ENCODE data around the gene SLC25A47.

The SLC25A47 gene

GRCh38 chr14:100323121-100323941 lies at the start of gene SLC25A47:
Gene SLC25A47, plus strand, starts transcription at chr14:100323339. Its CDS starts 76 bp downstream, at chr14:100323415.
- Histone ChIP-seq H3K4me3 (ENCODE audit: low read depth, low read length) (no peak within 1 kb of the TSS), H3K27ac (no peak within 1 kb of the TSS; the same call in 1 of the 2 replicates), H3K9me3 (ENCODE audit: severe bottlenecking) (no peaks in the 10 kb centered on the region), H3K27me3 (ENCODE audit: insufficient read depth, low read depth, severe bottlenecking) (no peaks in the 10 kb centered on the region), H3K36me3 (no peaks in the 10 kb centered on the region)
- DNase-seq, result no peak
- TF ChIP-seq CTCF (IDR thresholded peaks at IDR 0.05; ENCODE audit: low read depth, low read length), result no peak

GRCh38 chr14:100274250-100274649 lies 48.9 kb upstream of the SLC25A47 start:
- H3K36me3 ChIP-seq, result peaks cover 58% of the 10 kb centered on the region
- no peak for TF ChIP-seq CTCF (IDR thresholded peaks at IDR 0.05; ENCODE audit: low read depth, low read length)
- H3K4me3 ChIP-seq (ENCODE audit: low read depth, low read length), result no peak overlapping the region
- no peak for DNase-seq
- H3K9me3 ChIP-seq (ENCODE audit: severe bottlenecking), result no peaks in the 10 kb centered on the region
- no peaks in the 10 kb centered on the region for H3K27me3 ChIP-seq (ENCODE audit: insufficient read depth, low read depth, severe bottlenecking)
- H3K27ac ChIP-seq, result no peak overlapping the region

GRCh38 chr14:100275214-100275613 lies 47.9 kb upstream of the SLC25A47 start:
- Histone ChIP-seq H3K4me3 (ENCODE audit: low read depth, low read length) (no peak overlapping the region), H3K36me3 (peaks cover 54% of the 10 kb centered on the region), H3K9me3 (ENCODE audit: severe bottlenecking) (no peaks in the 10 kb centered on the region), H3K27ac (no peak overlapping the region), H3K27me3 (ENCODE audit: insufficient read depth, low read depth, severe bottlenecking) (no peaks in the 10 kb centered on the region)
- no peak for DNase-seq
- no peak for TF ChIP-seq CTCF (IDR thresholded peaks at IDR 0.05; ENCODE audit: low read depth, low read length)

GRCh38 chr14:100278702-100279101 lies 44.4 kb upstream of the SLC25A47 start:
- Histone ChIP-seq H3K9me3 (ENCODE audit: severe bottlenecking) (no peaks in the 10 kb centered on the region), H3K36me3 (peaks cover 50% of the 10 kb centered on the region), H3K27me3 (ENCODE audit: insufficient read depth, low read depth, severe bottlenecking) (no peaks in the 10 kb centered on the region), H3K27ac (no peak overlapping the region), H3K4me3 (ENCODE audit: low read depth, low read length) (no peak overlapping the region)
- TF ChIP-seq CTCF (IDR thresholded peaks at IDR 0.05; ENCODE audit: low read depth, low read length), result no peak
- no peak for DNase-seq

- peaks cover 46% of the 10 kb centered on the region for H3K36me3 ChIP-seq
Observed at GRCh38 chr14:100279133-100279532, 44.0 kb upstream of the SLC25A47 start.

More at GRCh38 chr14:100279133-100279532, 44.0 kb upstream of the SLC25A47 start:
- H3K27ac ChIP-seq, result no peak overlapping the region
- no peak for DNase-seq
- no peaks in the 10 kb centered on the region for H3K27me3 ChIP-seq (ENCODE audit: insufficient read depth, low read depth, severe bottlenecking)
- no peaks in the 10 kb centered on the region for H3K9me3 ChIP-seq (ENCODE audit: severe bottlenecking)
- no peak overlapping the region for H3K4me3 ChIP-seq (ENCODE audit: low read depth, low read length)
- TF ChIP-seq CTCF (IDR thresholded peaks at IDR 0.05; ENCODE audit: low read depth, low read length), result no peak

All from WERI-Rb-1 (cell line).